Hepatocyte (in vitro differentiated cells): ENCODE measurements around the gene SP3. TPM values are rescaled to one million over a fixed set of nuclear protein-coding genes. Genes with fewer than 3 reads are reported as not detected.
A peak's percentile ranks its signal among the peaks of the same experiment; 100 is the strongest.

Experiments used
- DNase-seq: peaks from one replicate; pipeline ENCODE4 v3.0.0-alpha.2; 2016; ENCODE audit warnings: low spot score
- H2AFZ ChIP-seq: fragments of 200-600 bp; sonication (generic); 2 replicates; pipeline ENCODE4 v1.6.0; 2016; ENCODE audit warnings: antibody characterized with exemption, mild to moderate bottlenecking
- H3K27ac ChIP-seq: fragments of 200-600 bp; sonication (generic); 2 replicates; pipeline ENCODE4 v1.5.1; 2016; ENCODE audit warnings: mild to moderate bottlenecking
- H3K27me3 ChIP-seq: fragments of 200-600 bp; sonication (generic); 2 replicates; pipeline ENCODE4 v1.6.1; 2016
- H3K36me3 ChIP-seq: fragments of 200-600 bp; sonication (generic); replicated peaks from 2 replicates; pipeline ENCODE4 v1.5.1; 2016; ENCODE audit warnings: low read depth; ENCODE audit not compliant: insufficient read depth
- H3K4me1 ChIP-seq: fragments of 200-600 bp; sonication (generic); 2 replicates; pipeline ENCODE4 v1.5.1; 2016; ENCODE audit warnings: mild to moderate bottlenecking, moderate library complexity; ENCODE audit not compliant: insufficient read depth
- H3K4me2 ChIP-seq: fragments of 200-600 bp; sonication (generic); 2 replicates; pipeline ENCODE4 v1.6.0; 2016
- H3K4me3 ChIP-seq: fragments of 200-600 bp; sonication (generic); 2 replicates; pipeline ENCODE4 v1.5.1; 2016; ENCODE audit warnings: mild to moderate bottlenecking
- H3K79me2 ChIP-seq: fragments of 200-600 bp; sonication (generic); 2 replicates; pipeline ENCODE4 v1.6.0; 2017; ENCODE audit warnings: mild to moderate bottlenecking
- H3K9me2 ChIP-seq: fragments of 200-600 bp; sonication (generic); replicated peaks from 2 replicates; pipeline ENCODE4 v1.6.0; 2017; ENCODE audit warnings: mild to moderate bottlenecking; ENCODE audit not compliant: insufficient read depth
- H3K9me3 ChIP-seq: fragments of 200-600 bp; sonication (generic); 2 replicates; pipeline ENCODE4 v1.5.1; 2016; ENCODE audit warnings: low read depth, mild to moderate bottlenecking
- H4K20me1 ChIP-seq: fragments of 200-600 bp; sonication (generic); 2 replicates; pipeline ENCODE4 v1.6.0; 2016; ENCODE audit warnings: mild to moderate bottlenecking; ENCODE audit not compliant: insufficient read depth, poor library complexity, severe bottlenecking
- EZH2 ChIP-seq: fragments of 200-600 bp; sonication (generic); IDR thresholded peaks from 2 replicates; pipeline ENCODE4 v1.6.1; 2016; ENCODE audit warnings: antibody characterized with exemption, mild to moderate bottlenecking, borderline replicate concordance
- EZH2phosphoT487 ChIP-seq: fragments of 200-600 bp; sonication (generic); IDR thresholded peaks from one replicate; pipeline ENCODE4 v1.6.1; 2018; ENCODE audit warnings: antibody characterized with exemption, mild to moderate bottlenecking, low read depth, moderate library complexity; ENCODE audit not compliant: unreplicated experiment, severe bottlenecking
- WGBS: methylation state at CpG from one replicate; pipeline ENCODE4 v1.1.6; 2016; ENCODE audit warnings: low lambda C conversion rate; ENCODE audit errors: missing lambda C conversion rate; 5-methylcytosine and 5-hydroxymethylcytosine counted together
- polyA plus RNA-seq: library from polyadenylated mRNA; unstranded; fragments of >200 nt; fragmentation: Nextera tagmentation; extraction: Ambion mirVana; gene quantifications from 2 replicates; pipeline ENCODE4 v1.2.1, GENCODE V29; 2016
- total RNA-seq: library from RNA; depleted of rRNA; stranded (reverse); fragments of >200 nt; gene quantifications from 2 replicates; pipeline ENCODE4 v1.2.3, GENCODE V29; 2014
- TF ChIP-seq, protein P1 (sequence below): fragments of 200-600 bp; sonication (generic); IDR thresholded peaks from 2 replicates; pipeline ENCODE4 v1.5.1; 2016; ENCODE audit warnings: antibody characterized with exemption, mild to moderate bottlenecking; ENCODE audit not compliant: poor library complexity

SP3 gene
- total and polyA plus RNA-seq, 2 experiments from 2014 or later, result 37.2 to 133 TPM

DNA sequence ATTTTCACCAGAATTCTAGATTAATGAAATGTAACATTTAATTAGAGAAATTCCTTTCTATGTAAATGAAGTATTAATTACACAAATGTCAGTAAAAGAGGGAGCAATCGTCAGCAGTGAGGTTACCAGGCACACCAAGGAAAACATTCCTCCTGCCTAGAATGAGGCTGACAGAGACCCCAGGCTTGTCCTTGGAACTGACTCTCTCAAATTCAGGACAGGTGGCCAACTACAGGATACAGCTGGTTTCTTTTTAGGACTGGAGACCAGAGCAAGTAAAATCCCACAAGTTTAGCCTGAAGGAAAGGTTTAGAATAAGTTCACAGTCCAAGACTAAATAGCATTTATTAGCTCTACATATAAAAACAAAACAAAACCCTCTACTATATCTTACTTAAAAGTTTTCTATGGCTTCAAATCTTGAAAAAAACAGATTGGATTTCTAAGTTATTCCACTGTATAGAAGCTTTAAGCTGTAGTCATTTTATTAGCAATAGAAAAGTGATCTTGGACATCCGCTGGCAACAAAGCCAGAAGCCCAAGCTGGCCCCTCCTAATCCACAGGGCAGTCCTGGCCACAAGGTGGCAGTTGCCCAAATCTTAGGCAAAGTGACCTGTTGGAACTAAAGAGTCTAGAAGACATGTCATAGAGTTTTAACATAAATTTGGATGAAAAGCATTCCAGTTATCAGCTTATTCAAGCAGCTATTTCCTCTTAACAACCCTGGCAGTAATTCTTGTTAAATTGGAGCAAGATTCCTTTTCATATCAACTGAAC lies 81.0 kb downstream of the SP3 start:
- DNase-seq, result peak; percentile 29
- H3K4me1 ChIP-seq, result no peaks in the 10 kb centered on the region
- H3K27ac ChIP-seq, result no peak overlapping the region
- WGBS, result 59% methylated on average over 2 of the region's 2 CpGs
- no peak overlapping the region for H2AFZ ChIP-seq
- H3K9me2 ChIP-seq, result no peaks in the 10 kb centered on the region
- H3K27me3 ChIP-seq, result no peaks in the 10 kb centered on the region
- no peaks in the 10 kb centered on the region for H3K79me2 ChIP-seq
- H3K4me3 ChIP-seq, result no peak overlapping the region
- no peak for TF ChIP-seq EZH2phosphoT487
- TF ChIP-seq, protein P1, sequence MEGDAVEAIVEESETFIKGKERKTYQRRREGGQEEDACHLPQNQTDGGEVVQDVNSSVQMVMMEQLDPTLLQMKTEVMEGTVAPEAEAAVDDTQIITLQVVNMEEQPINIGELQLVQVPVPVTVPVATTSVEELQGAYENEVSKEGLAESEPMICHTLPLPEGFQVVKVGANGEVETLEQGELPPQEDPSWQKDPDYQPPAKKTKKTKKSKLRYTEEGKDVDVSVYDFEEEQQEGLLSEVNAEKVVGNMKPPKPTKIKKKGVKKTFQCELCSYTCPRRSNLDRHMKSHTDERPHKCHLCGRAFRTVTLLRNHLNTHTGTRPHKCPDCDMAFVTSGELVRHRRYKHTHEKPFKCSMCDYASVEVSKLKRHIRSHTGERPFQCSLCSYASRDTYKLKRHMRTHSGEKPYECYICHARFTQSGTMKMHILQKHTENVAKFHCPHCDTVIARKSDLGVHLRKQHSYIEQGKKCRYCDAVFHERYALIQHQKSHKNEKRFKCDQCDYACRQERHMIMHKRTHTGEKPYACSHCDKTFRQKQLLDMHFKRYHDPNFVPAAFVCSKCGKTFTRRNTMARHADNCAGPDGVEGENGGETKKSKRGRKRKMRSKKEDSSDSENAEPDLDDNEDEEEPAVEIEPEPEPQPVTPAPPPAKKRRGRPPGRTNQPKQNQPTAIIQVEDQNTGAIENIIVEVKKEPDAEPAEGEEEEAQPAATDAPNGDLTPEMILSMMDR, result peak; percentile 46
- no peak for TF ChIP-seq EZH2
- H3K9me3 ChIP-seq, result no peaks in the 10 kb centered on the region
- H4K20me1 ChIP-seq, result no peaks in the 10 kb centered on the region
- no peak overlapping the region for H3K4me2 ChIP-seq
- H3K36me3 ChIP-seq, result no peaks in the 10 kb centered on the region

- no peak overlapping the region for H3K4me2 ChIP-seq
- H3K79me2 ChIP-seq, result no peaks in the 10 kb centered on the region
- H3K4me1 ChIP-seq, result no peaks in the 10 kb centered on the region
- no peak overlapping the region for H2AFZ ChIP-seq
- no peaks in the 10 kb centered on the region for H3K27me3 ChIP-seq
- DNase-seq, result no peak
- H3K9me2 ChIP-seq, result no peaks in the 10 kb centered on the region
- 75% methylated on average over 3 of the region's 3 CpGs for WGBS
- no peaks in the 10 kb centered on the region for H3K9me3 ChIP-seq
- H3K27ac ChIP-seq, result no peak overlapping the region
- H4K20me1 ChIP-seq, result no peaks in the 10 kb centered on the region
- no peaks in the 10 kb centered on the region for H3K36me3 ChIP-seq
- no peak overlapping the region for H3K4me3 ChIP-seq
- TF ChIP-seq, protein P1, result no peak
- no peak for TF ChIP-seq EZH2phosphoT487
- TF ChIP-seq EZH2, result no peak
Measured at GRCh38 chr2:173881886-173882285, 83.3 kb downstream of the SP3 start.

DNA sequence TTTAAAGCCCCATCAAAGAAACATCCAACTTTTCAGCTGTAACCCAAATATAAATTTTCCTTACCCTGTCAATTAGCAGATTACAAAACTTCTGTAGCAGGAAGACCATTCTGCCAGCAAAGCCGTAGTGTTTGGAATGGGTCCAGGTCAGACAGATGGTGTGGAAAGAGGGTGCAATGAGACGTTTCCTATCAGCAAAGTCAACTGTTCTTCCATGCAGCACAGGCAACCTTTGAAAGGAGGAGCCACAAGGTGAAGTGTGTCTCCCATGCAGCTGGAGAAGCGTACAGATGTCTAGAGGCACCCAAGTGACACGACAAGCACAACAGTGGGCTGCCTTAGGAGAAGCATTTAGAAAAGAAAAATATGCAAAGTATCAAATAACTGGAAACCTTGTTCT lies 83.7 kb downstream of the SP3 start:
- Histone ChIP-seq H3K4me3 (no peak overlapping the region), H3K79me2 (no peaks in the 10 kb centered on the region), H3K27ac (no peak overlapping the region), H3K36me3 (no peaks in the 10 kb centered on the region), H3K4me2 (no peak overlapping the region), H2AFZ (no peak overlapping the region), H3K9me2 (no peaks in the 10 kb centered on the region), H3K27me3 (no peaks in the 10 kb centered on the region), H4K20me1 (no peaks in the 10 kb centered on the region), H3K4me1 (no peaks in the 10 kb centered on the region), H3K9me3 (no peaks in the 10 kb centered on the region)
- WGBS, result 61% methylated on average over 4 of the region's 4 CpGs
- DNase-seq, result peak; percentile 14
- TF ChIP-seq EZH2, result no peak
- TF ChIP-seq, protein P1, result no peak
- TF ChIP-seq EZH2phosphoT487, result no peak

- Histone ChIP-seq H3K79me2 (no peaks in the 10 kb centered on the region), H3K4me3 (no peak overlapping the region), H3K9me3 (no peaks in the 10 kb centered on the region), H3K9me2 (no peaks in the 10 kb centered on the region), H3K27ac (no peak overlapping the region), H3K27me3 (no peaks in the 10 kb centered on the region), H3K36me3 (no peaks in the 10 kb centered on the region), H2AFZ (no peak overlapping the region), H3K4me1 (no peaks in the 10 kb centered on the region), H4K20me1 (no peaks in the 10 kb centered on the region), H3K4me2 (no peak overlapping the region)
- TF ChIP-seq EZH2phosphoT487, result no peak
- TF ChIP-seq, protein P1, result no peak
- no peak for TF ChIP-seq EZH2
- 96% methylated on average over 6 of the region's 6 CpGs for WGBS
- DNase-seq, result no peak
Measured at GRCh38 chr2:173880561-173880960, 84.6 kb downstream of the SP3 start.
